NCI-H226 (cell line): ENCODE data around the gene ASB11.
"Not testable (repeated sequence)": the region's sequence is repeated elsewhere in the genome, so short reads cannot be mapped to it uniquely, and the experiment has no call there.

ENCODE experiments used
- DNase-seq: peaks from one replicate; pipeline ENCODE4 v3.0.0-alpha.2; 2015

Gene ASB11

GRCh38 chrX:15315509-15315908 is at the start of gene ASB11:
Gene ASB11 (minus strand): TSS chrX:15315640. CDS start chrX:15315605, 35 bp downstream.
- DNase-seq: no peak

GRCh38 chrX:15359701-15360100 is 44.3 kb upstream of the ASB11 start:
- DNase-seq: no peak

GRCh38 chrX:15358533-15358932 is 43.1 kb upstream of the ASB11 start:
- no peak for DNase-seq

- no peak for DNase-seq
Observed at GRCh38 chrX:15356444-15356843, 41.0 kb upstream of the ASB11 start.

GRCh38 chrX:15350329-15350996 is 35.0 kb upstream of the ASB11 start:
- DNase-seq: no peak

GRCh38 chrX:15349046-15349445 is 33.6 kb upstream of the ASB11 start:
- peak; percentile 3 for DNase-seq

GRCh38 chrX:15345976-15346375 is 30.5 kb upstream of the ASB11 start:
- DNase-seq: no peak

- DNase-seq: no peak
Observed at GRCh38 chrX:15344106-15344505, 28.7 kb upstream of the ASB11 start.

GRCh38 chrX:15343075-15343476 is 27.6 kb upstream of the ASB11 start:
- no peak for DNase-seq

- DNase-seq: no peak
Observed at GRCh38 chrX:15340867-15341266, 25.4 kb upstream of the ASB11 start.

GRCh38 chrX:15336023-15336413 is 20.6 kb upstream of the ASB11 start:
- DNase-seq: no peak

GRCh38 chrX:15335135-15336022 is 19.9 kb upstream of the ASB11 start, which contains the start of gene PIGA:
Gene PIGA (minus strand): TSS chrX:15335523. CDS start chrX:15331930, 3,593 bp downstream.
- DNase-seq: peak; percentile 95

GRCh38 chrX:15334561-15334960 is 19.1 kb upstream of the ASB11 start:
- no peak for DNase-seq

- no peak for DNase-seq
Observed at GRCh38 chrX:15328821-15329220, 13.4 kb upstream of the ASB11 start.

- DNase-seq: no peak
Observed at GRCh38 chrX:15328131-15328530, 12.7 kb upstream of the ASB11 start.

- DNase-seq: no peak
Observed at GRCh38 chrX:15322472-15322871, 7.0 kb upstream of the ASB11 start.

- no peak for DNase-seq
Observed at GRCh38 chrX:15322072-15322471, 6.6 kb upstream of the ASB11 start.

- DNase-seq: no peak
Observed at GRCh38 chrX:15321447-15321846, 6.0 kb upstream of the ASB11 start.

- DNase-seq: no peak
Observed at GRCh38 chrX:15320297-15320696, 4.9 kb upstream of the ASB11 start.

- no peak for DNase-seq
Observed at GRCh38 chrX:15319075-15319474, 3.6 kb upstream of the ASB11 start.

- no peak for DNase-seq
Observed at GRCh38 chrX:15314472-15314871, 968 bp downstream of the ASB11 start.

GRCh38 chrX:15311119-15311518 is 4.3 kb downstream of the ASB11 start:
- no peak for DNase-seq

- no peak for DNase-seq
Observed at GRCh38 chrX:15310117-15310516, 5.3 kb downstream of the ASB11 start.

- not testable (repeated sequence) for DNase-seq
Observed at GRCh38 chrX:15305899-15306298, 9.5 kb downstream of the ASB11 start.
